ENCODE results near the gene FOXJ3. TPM values are rescaled to one million over a fixed set of nuclear protein-coding genes. Genes with fewer than 3 reads are reported as not detected.
A peak's percentile ranks its signal among the peaks of the same experiment; 100 is the strongest.

The FOXJ3 gene
- total RNA-seq, 1 donor from 2014 or later = 30.9 TPM

GRCh38 chr1:42179900-42180329, 155.1 kb downstream of the FOXJ3 start:
- no peak overlapping the region for H3K27ac Mint-ChIP-seq (ENCODE audit: unreplicated experiment)
- DNase-seq (ENCODE audit: low spot score) = no peak

GRCh38 chr1:42179275-42179674, 155.8 kb downstream of the FOXJ3 start:
- H3K27ac Mint-ChIP-seq (ENCODE audit: unreplicated experiment) = no peak overlapping the region

More at GRCh38 chr1:42179900-42180329, 155.1 kb downstream of the FOXJ3 start:
- Mint-ChIP-seq H3K36me3 (ENCODE audit: low read depth) (peaks cover 8% of the 10 kb centered on the region), H3K27me3 (ENCODE audit: low read depth) (no peaks in the 10 kb centered on the region), H3K4me1 (ENCODE audit: low read depth) (peaks cover 17% of the 10 kb centered on the region), H3K9me3 (ENCODE audit: low read depth) (no peaks in the 10 kb centered on the region), H3K4me3 (ENCODE audit: unreplicated experiment) (no peak overlapping the region)
- TF ChIP-seq CTCF (IDR thresholded peaks at IDR 0.05) = no peak

GRCh38 chr1:42178249-42178648, 156.8 kb downstream of the FOXJ3 start:
- no peak for TF ChIP-seq CTCF (IDR thresholded peaks at IDR 0.05)
- DNase-seq (ENCODE audit: low spot score) = no peak
- no peak overlapping the region for H3K27ac Mint-ChIP-seq (ENCODE audit: unreplicated experiment)

More at GRCh38 chr1:42179275-42179674, 155.8 kb downstream of the FOXJ3 start:
- Mint-ChIP-seq H3K9me3 (ENCODE audit: low read depth) (no peaks in the 10 kb centered on the region), H3K27me3 (ENCODE audit: low read depth) (no peaks in the 10 kb centered on the region), H3K4me1 (ENCODE audit: low read depth) (peaks cover 17% of the 10 kb centered on the region), H3K4me3 (ENCODE audit: unreplicated experiment) (no peak overlapping the region), H3K36me3 (ENCODE audit: low read depth) (peaks cover 5% of the 10 kb centered on the region)
- no peak for DNase-seq (ENCODE audit: low spot score)
- no peak for TF ChIP-seq CTCF (IDR thresholded peaks at IDR 0.05)

GRCh38 chr1:42177541-42177981, 157.5 kb downstream of the FOXJ3 start:
- Mint-ChIP-seq H3K4me1 (ENCODE audit: low read depth) (peaks cover 17% of the 10 kb centered on the region), H3K27ac (ENCODE audit: unreplicated experiment) (no peak overlapping the region), H3K9me3 (ENCODE audit: low read depth) (no peaks in the 10 kb centered on the region), H3K27me3 (ENCODE audit: low read depth) (no peaks in the 10 kb centered on the region), H3K36me3 (ENCODE audit: low read depth) (peaks cover 3% of the 10 kb centered on the region), H3K4me3 (ENCODE audit: unreplicated experiment) (no peak overlapping the region)
- no peak for DNase-seq (ENCODE audit: low spot score)
- no peak for TF ChIP-seq CTCF (IDR thresholded peaks at IDR 0.05)

More at GRCh38 chr1:42178249-42178648, 156.8 kb downstream of the FOXJ3 start:
- H3K9me3 Mint-ChIP-seq (ENCODE audit: low read depth) = no peaks in the 10 kb centered on the region
- peaks cover 5% of the 10 kb centered on the region for H3K36me3 Mint-ChIP-seq (ENCODE audit: low read depth)
- no peak overlapping the region for H3K4me3 Mint-ChIP-seq (ENCODE audit: unreplicated experiment)
- no peaks in the 10 kb centered on the region for H3K27me3 Mint-ChIP-seq (ENCODE audit: low read depth)
- peaks cover 17% of the 10 kb centered on the region for H3K4me1 Mint-ChIP-seq (ENCODE audit: low read depth)

GRCh38 chr1:42176902-42177519, 158.0 kb downstream of the FOXJ3 start:
- H3K4me3 Mint-ChIP-seq (ENCODE audit: unreplicated experiment) = no peak overlapping the region
- no peaks in the 10 kb centered on the region for H3K9me3 Mint-ChIP-seq (ENCODE audit: low read depth)
- peaks cover 17% of the 10 kb centered on the region for H3K4me1 Mint-ChIP-seq (ENCODE audit: low read depth)
- TF ChIP-seq CTCF (IDR thresholded peaks at IDR 0.05) = peak; percentile 91
- no peak overlapping the region for H3K27ac Mint-ChIP-seq (ENCODE audit: unreplicated experiment)
- peaks cover 3% of the 10 kb centered on the region for H3K36me3 Mint-ChIP-seq (ENCODE audit: low read depth)
- H3K27me3 Mint-ChIP-seq (ENCODE audit: low read depth) = no peaks in the 10 kb centered on the region
- DNase-seq (ENCODE audit: low spot score) = no peak

All from chondrocyte (in vitro differentiated cells).